ENCODE results near the gene DMD.

DNA sequence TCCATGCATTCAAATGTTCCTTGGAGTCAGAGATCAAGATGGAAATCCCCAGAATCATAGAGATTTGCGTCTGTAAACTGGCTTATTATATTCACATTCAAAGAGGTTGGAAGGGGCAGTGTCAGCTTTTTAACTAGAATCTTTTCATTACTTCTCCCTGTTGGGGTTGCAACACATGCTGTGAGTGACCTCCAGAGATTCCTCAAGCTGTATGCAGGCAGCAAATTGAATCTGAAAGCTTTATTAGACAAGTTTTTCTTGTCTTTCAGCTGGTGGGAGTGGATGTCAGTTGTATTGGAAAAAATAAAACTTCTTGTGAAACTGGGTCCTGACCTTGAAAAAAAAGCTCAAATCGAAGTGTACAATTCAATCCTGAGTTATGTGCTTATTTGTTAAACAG lies 1403.0 kb downstream of the DMD start:
- TF ChIP-seq CTCF (IDR thresholded peaks at IDR 0.05) (no peak), POLR2A (IDR thresholded peaks at IDR 0.05) (no peak)
